ENCODE results near the gene C19orf81.

Gene C19orf81

GRCh38 chr19:50629801-50630200 is 19.4 kb upstream of the C19orf81 start:
- no peak for DNase-seq

GRCh38 chr19:50632151-50632835 is 17.0 kb upstream of the C19orf81 start:
- no peak for DNase-seq

- no peak for DNase-seq
Observed at GRCh38 chr19:50633359-50633758, 15.9 kb upstream of the C19orf81 start.

DNA sequence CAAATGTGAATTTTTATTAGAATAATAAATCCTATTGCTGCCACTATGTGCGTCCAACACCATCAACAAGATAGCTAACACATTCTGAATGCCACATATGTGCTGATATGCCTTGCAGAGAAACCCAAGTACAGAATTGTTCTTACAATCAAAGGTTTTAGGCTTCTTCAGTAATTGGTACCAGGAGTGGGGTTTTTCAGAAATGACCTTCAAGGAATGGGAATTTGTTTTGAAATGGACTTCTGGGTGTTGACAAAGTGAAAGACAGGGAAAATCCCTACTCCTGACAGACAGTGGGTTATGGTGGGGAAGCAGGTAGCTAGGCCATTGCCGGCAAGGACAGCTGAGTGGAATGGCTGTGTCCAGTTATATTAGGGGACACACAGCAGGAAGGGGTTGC is 15.3 kb upstream of the C19orf81 start:
- no peak for DNase-seq

- no peak for DNase-seq
Observed at GRCh38 chr19:50636317-50637085, 12.7 kb upstream of the C19orf81 start.

- no peak for DNase-seq
Observed at GRCh38 chr19:50638600-50638999, 10.6 kb upstream of the C19orf81 start.

DNA sequence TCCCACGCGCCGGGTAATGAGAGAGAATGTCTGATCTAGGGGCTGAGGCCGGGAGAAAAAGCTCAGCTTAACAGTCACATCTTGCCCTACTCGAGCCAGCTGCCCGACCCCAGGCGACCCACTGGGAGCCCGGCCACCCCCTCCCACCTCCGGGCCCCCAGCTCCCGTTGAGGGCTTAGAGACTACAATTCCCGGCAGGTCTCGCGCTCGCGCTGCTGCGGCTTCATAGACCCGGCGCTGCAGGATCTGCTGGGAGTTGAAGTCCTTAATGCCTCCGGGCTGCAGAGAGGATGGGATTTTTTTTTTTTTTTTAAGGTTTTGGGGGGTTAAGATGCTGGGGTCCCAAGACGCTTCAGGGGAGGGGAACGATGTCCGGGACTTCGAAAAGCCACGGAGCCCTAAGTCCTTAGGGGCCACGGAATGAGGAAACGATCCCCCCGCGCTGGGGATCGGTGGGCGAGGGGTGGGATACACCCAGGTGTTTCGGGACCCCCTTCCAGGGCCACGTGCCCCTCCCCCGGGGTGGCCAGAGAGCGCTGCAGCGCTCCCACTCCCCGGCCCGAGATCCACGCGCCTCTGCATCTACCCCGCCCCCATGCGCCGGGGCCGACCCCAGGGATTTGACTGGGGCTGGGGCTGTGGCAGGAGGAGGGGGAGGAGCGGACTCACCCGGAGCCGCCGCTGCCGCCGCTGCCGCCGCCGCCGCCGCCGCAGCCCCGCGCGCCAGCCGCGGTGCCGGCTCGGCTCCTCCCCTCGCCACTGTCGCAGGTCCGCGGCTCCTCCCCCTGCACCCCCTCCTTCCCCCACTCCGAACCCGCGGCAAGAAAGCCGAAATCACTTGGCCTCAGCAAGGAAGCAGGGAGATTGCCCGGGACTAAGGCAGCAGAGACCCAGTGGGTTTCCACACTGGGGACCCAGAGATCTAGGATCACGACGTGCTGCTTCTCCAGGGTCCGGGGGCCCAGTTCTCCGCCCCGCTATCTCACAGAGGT is 9.8 kb upstream of the C19orf81 start, which contains the start of gene SYT3:
Gene SYT3 (minus strand): TSS at position 761 of the 992 bp plus-strand sequence. CDS start 2,470 bp downstream, outside the sequence.
- DNase-seq: no peak

DNA sequence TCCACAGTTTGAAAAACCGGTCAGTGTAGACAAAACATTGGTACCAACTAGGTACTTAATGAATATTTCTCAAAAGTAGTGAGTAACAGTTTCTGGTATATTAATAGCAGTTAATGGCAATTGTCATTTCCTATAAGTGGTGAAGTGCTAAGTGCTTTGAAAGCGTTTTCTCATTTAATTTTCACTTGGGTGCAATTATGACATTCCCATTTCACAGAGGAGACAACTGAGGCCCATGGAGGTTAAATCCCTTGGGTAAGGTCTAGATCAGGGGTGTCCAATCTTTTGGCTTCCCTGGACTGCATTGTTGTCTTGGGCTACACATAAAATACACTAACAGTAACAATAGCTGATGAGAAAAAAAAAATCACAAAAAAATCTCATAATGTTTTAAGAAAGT is 8.9 kb upstream of the C19orf81 start:
- no peak for DNase-seq

DNA sequence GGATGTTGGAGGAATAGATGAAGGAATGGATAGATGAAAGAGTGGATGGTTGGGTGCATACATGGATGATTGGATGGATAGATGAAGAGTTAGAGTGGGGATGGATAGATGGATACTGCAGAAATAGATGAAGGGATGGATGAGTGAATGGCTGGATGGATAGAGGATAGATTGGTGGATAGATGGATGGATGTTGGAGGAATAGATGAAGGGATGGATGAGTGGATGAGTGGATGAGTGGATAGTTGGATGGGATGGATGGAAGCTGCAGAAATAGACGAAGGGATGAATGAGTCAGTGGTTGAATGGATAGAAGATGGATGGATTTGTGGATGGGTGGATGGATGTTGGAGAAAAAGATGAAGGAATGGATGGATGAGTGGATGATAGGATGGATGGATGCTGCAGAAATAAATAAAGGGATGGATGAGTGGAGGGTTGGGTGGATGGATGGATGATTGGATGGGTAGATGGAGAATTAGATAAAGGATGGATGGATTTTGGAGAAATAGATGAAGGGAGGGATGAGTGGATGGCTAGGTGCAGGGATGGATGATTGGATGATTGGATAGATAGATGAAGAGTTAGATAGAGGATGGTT is 4.8 kb upstream of the C19orf81 start:
- DNase-seq: no peak

- no peak for DNase-seq
Observed at GRCh38 chr19:50645107-50645506, 4.1 kb upstream of the C19orf81 start.

DNA sequence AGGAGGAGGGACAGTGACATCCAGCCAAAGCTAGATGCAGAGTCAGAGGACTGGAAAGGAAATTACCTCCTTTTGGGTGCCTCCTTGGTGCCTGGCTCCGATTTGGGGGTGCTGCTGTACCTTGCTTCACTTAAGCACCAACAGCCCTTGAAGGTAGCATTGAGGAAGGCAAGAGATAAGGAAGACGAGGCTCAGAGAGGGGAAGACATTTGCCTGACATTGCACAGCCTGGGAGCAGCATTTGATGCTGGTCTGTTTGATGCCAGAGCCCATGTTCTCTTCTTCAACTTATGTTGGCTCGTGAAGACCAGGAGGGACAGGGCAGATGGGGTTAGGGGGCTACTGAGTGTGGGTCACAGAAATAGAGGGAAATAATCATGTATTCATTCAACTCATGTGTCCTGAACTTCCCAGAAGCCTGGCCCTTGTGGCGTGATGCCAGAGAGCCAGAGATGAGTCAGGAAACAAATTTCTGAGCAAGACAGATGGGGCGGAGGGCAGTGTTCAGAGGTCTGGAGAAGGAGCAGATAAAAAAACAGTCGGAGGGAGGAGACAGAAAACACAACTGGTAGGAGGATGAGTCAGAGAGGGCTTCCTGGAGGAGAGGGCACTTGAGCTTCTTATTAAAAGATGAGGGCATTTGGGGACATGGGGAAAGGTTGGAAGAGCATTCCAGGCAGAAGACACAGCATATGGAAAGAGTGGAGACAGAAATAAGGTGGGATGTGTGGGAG is 3.0 kb upstream of the C19orf81 start:
- DNase-seq: no peak

GRCh38 chr19:50647879-50648615 is 1.2 kb upstream of the C19orf81 start:
- DNase-seq: no peak

DNA sequence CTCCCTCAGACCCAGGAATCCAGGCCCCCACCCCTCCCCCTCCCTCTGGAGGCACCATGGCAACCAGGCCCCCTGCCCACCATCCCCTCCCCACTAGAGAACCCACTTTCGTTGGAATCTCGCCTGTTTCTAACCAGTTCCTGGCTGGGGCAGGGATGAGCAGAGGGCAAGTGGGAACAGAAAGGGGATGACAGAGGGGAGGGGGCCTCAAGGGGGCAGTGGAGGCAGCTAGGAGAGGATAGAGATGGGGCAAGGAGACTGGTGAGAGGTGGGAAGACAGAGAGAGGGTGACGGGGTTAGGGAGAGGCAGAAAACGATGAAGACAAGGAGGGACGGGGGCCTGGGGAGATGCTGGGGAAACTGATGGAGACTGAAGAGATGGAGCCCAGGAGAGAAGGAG is 586 bp upstream of the C19orf81 start:
- no peak for DNase-seq

GRCh38 chr19:50651174-50651573 is 1.9 kb downstream of the C19orf81 start:
- DNase-seq: no peak

DNA sequence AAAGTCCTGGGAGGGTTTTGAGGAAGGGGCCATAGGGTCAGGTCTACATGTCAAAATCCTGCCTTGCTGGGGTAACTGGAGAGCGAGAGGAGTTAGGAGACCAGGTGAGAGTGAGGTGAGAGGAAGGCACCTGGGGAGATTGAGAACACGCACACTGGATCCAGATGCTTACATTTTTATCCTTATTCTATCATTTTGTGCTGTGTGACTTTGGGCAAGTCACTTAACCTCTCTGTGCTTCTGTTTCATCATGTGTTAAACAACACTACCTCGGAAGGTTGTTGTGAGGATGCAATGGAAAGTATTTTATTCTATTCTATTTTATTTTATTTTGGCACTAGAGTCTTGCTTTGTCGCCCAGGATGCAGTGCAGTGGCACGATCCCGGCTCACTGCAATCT is 3.5 kb downstream of the C19orf81 start:
- no peak for DNase-seq

GRCh38 chr19:50654882-50655281 is 5.6 kb downstream of the C19orf81 start:
- DNase-seq: no peak

DNA sequence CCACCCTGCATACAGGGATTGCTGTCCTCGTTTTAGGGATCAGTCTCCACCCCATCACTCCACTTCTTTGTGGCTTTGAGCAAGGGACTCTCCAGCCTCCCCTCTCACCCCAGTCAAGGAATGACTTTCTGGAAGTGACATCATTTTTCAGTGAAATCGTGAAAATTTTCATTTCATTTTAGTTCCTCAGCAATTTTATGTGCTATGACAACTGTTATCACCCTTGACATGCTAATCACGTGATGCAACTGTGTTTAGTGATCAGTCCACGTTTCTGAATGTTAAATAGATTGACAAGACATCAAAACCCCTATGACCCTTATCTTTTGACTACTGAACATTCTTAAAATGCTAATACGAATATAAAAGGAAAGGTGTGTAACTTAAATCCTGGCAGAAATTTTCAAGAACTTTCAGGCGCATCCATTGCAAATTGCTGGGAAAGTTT is 8.0 kb downstream of the C19orf81 start:
- no peak for DNase-seq

- peak; percentile 35 for DNase-seq
Observed at GRCh38 chr19:50657712-50658440, 8.6 kb downstream of the C19orf81 start.

DNA sequence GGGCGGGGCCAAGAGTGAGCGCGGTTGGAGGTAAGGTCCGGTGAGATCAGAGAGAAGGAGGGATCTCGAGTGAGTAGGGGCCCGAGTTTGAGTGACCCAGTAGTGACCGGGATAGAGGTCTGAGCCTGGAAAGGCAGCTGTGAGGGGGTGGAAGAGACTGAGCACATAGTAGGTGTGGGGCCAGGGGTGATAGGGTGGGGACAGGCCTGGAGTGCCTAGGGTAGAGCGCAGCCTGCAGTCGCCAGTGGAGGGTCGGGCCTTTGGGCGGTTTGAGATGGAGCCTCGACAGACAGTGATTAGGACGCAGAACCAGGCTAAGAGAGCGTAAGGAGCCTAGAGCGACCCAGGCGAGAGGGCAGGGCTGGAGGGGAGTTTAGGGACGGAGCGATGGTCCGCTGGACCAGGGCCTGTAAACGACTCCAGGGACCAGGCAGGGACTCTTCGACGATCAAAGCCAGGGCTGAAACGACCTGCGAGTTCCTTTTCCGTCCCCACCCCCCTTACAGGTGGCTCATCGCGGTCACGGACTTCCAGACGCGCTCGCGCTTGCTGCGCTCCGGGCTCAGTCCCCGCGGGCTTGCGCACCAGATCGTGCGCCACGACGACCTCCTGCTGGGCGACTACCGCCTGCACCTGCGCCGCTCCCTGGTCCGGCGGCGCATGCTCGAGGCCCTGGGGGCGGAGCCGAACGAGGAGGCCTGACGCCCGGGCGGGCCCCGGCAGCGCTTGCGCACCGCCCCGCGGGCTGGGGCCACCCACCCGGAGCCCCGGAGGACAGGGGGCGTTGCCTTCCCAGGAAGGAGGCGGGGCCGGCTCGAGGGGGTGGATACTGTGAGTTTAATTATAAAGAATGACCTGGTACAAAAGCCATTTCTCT is 9.4 kb downstream of the C19orf81 start:
- no peak for DNase-seq
